Activated naive CD8-positive, alpha-beta T cell treated with anti-CD3 and anti-CD28 coated beads, Interleukin-2, amount 50 U/mL, for 24 hours (primary cell): ENCODE measurements around the gene NUMB.
A peak's percentile ranks its signal among the peaks of the same experiment; 100 is the strongest.

Source experiments
- ATAC-seq: fragments of 150-1000 bp; cut with Tn5 transposase; one replicate; pipeline ENCODE4 v1.10.0; 2021
- DNase-seq: peaks from one replicate; pipeline ENCODE4 v3.0.0; 2021
- H3K27ac Mint-ChIP-seq: one replicate; pipeline ENCODE4 v1.8.0; 2021; ENCODE audit warnings: mild to moderate bottlenecking, mixed read lengths
- H3K27me3 Mint-ChIP-seq: one replicate; pipeline ENCODE4 v1.8.0; 2021; ENCODE audit warnings: mixed read lengths
- H3K36me3 Mint-ChIP-seq: one replicate; pipeline ENCODE4 v1.8.0; 2021; ENCODE audit warnings: low read depth, mixed read lengths
- H3K4me1 Mint-ChIP-seq: one replicate; pipeline ENCODE4 v1.8.0; 2021; ENCODE audit warnings: mixed read lengths
- H3K4me3 Mint-ChIP-seq: one replicate; pipeline ENCODE4 v1.8.0; 2021; ENCODE audit warnings: mild to moderate bottlenecking, moderate library complexity, mixed read lengths
- H3K9me3 Mint-ChIP-seq: one replicate; pipeline ENCODE4 v1.8.0; 2021; ENCODE audit warnings: mixed read lengths

The NUMB gene

GRCh38 chr14:73458183-73458976 lies at the start of gene NUMB:
TSS of gene NUMB (minus strand) at chr14:73458546. CDS start at chr14:73355751, 102,795 bp downstream.
- peak; percentile 93 for DNase-seq
- H3K36me3 Mint-ChIP-seq: peaks cover 2% of the 10 kb centered on the region
- H3K27ac Mint-ChIP-seq: peak within 1 kb of the TSS; percentile 97
- peaks cover 2% of the 10 kb centered on the region for H3K27me3 Mint-ChIP-seq
- H3K9me3 Mint-ChIP-seq: no peaks in the 10 kb centered on the region
- H3K4me3 Mint-ChIP-seq: peak within 1 kb of the TSS; percentile 99
- peak; percentile 99 for ATAC-seq
- peaks cover 66% of the 10 kb centered on the region for H3K4me1 Mint-ChIP-seq

- H3K27ac Mint-ChIP-seq: no peak overlapping the region
- ATAC-seq: peak; percentile 36
Observed at GRCh38 chr14:73503648-73504047, 45.3 kb upstream of the NUMB start.

GRCh38 chr14:73502017-73502619 lies 43.8 kb upstream of the NUMB start:
- H3K4me3 Mint-ChIP-seq: no peak overlapping the region
- H3K27ac Mint-ChIP-seq: no peak overlapping the region

More at GRCh38 chr14:73503648-73504047, 45.3 kb upstream of the NUMB start:
- H3K4me3 Mint-ChIP-seq: no peak overlapping the region
- no peaks in the 10 kb centered on the region for H3K9me3 Mint-ChIP-seq
- peaks cover 2% of the 10 kb centered on the region for H3K4me1 Mint-ChIP-seq
- DNase-seq: no peak
- peaks cover 16% of the 10 kb centered on the region for H3K36me3 Mint-ChIP-seq
- H3K27me3 Mint-ChIP-seq: no peaks in the 10 kb centered on the region

GRCh38 chr14:73500360-73500759 lies 42.0 kb upstream of the NUMB start:
- peaks cover 16% of the 10 kb centered on the region for H3K36me3 Mint-ChIP-seq
- ATAC-seq: no peak

More at GRCh38 chr14:73502017-73502619, 43.8 kb upstream of the NUMB start:
- ATAC-seq: no peak
- H3K4me1 Mint-ChIP-seq: peaks cover 2% of the 10 kb centered on the region
- H3K9me3 Mint-ChIP-seq: no peaks in the 10 kb centered on the region
- no peak for DNase-seq
- peaks cover 16% of the 10 kb centered on the region for H3K36me3 Mint-ChIP-seq
- H3K27me3 Mint-ChIP-seq: no peaks in the 10 kb centered on the region

GRCh38 chr14:73494593-73494992 lies 36.2 kb upstream of the NUMB start:
- no peaks in the 10 kb centered on the region for H3K9me3 Mint-ChIP-seq
- no peak for DNase-seq
- peaks cover 40% of the 10 kb centered on the region for H3K36me3 Mint-ChIP-seq
- H3K4me1 Mint-ChIP-seq: peaks cover 38% of the 10 kb centered on the region
- peaks cover 1% of the 10 kb centered on the region for H3K27me3 Mint-ChIP-seq
- no peak for ATAC-seq
- H3K4me3 Mint-ChIP-seq: no peak overlapping the region
- H3K27ac Mint-ChIP-seq: no peak overlapping the region

More at GRCh38 chr14:73500360-73500759, 42.0 kb upstream of the NUMB start:
- no peak overlapping the region for H3K4me3 Mint-ChIP-seq
- no peaks in the 10 kb centered on the region for H3K9me3 Mint-ChIP-seq
- H3K27ac Mint-ChIP-seq: no peak overlapping the region
- peaks cover 5% of the 10 kb centered on the region for H3K4me1 Mint-ChIP-seq
- no peak for DNase-seq
- no peaks in the 10 kb centered on the region for H3K27me3 Mint-ChIP-seq

GRCh38 chr14:73492670-73493069 lies 34.3 kb upstream of the NUMB start:
- Mint-ChIP-seq H3K36me3 (peaks cover 33% of the 10 kb centered on the region), H3K9me3 (no peaks in the 10 kb centered on the region), H3K4me3 (peak overlapping the region; percentile 84), H3K27me3 (peaks cover 3% of the 10 kb centered on the region), H3K27ac (no peak overlapping the region), H3K4me1 (peaks cover 40% of the 10 kb centered on the region)
- no peak for DNase-seq
- ATAC-seq: no peak

GRCh38 chr14:73492043-73492552 lies 33.8 kb upstream of the NUMB start:
- DNase-seq (no peak), ATAC-seq (no peak)
- Mint-ChIP-seq H3K27me3 (peaks cover 3% of the 10 kb centered on the region), H3K4me1 (peaks cover 40% of the 10 kb centered on the region), H3K4me3 (peak overlapping the region; percentile 84), H3K9me3 (no peaks in the 10 kb centered on the region), H3K36me3 (peaks cover 33% of the 10 kb centered on the region), H3K27ac (no peak overlapping the region)

- peak overlapping the region; percentile 78 for H3K27ac Mint-ChIP-seq
- H3K4me1 Mint-ChIP-seq: peaks cover 40% of the 10 kb centered on the region
- peaks cover 33% of the 10 kb centered on the region for H3K36me3 Mint-ChIP-seq
Observed at GRCh38 chr14:73491256-73492042, 33.1 kb upstream of the NUMB start.

GRCh38 chr14:73489481-73490175 lies 31.3 kb upstream of the NUMB start:
- Mint-ChIP-seq H3K36me3 (peaks cover 27% of the 10 kb centered on the region), H3K4me1 (peaks cover 34% of the 10 kb centered on the region), H3K9me3 (no peaks in the 10 kb centered on the region), H3K4me3 (peak overlapping the region; percentile 48), H3K27ac (no peak overlapping the region), H3K27me3 (peaks cover 5% of the 10 kb centered on the region)
- ATAC-seq (no peak), DNase-seq (no peak)

More at GRCh38 chr14:73491256-73492042, 33.1 kb upstream of the NUMB start:
- ATAC-seq (peak; percentile 82), DNase-seq (peak; percentile 73)
- Mint-ChIP-seq H3K27me3 (peaks cover 5% of the 10 kb centered on the region), H3K4me3 (peak overlapping the region; percentile 84), H3K9me3 (no peaks in the 10 kb centered on the region)

GRCh38 chr14:73478684-73479083 lies 20.3 kb upstream of the NUMB start:
- DNase-seq (no peak), ATAC-seq (no peak)
- H3K4me3 Mint-ChIP-seq: no peak overlapping the region
- no peak overlapping the region for H3K27ac Mint-ChIP-seq
- no peaks in the 10 kb centered on the region for H3K27me3 Mint-ChIP-seq
- H3K4me1 Mint-ChIP-seq: peaks cover 7% of the 10 kb centered on the region
- H3K9me3 Mint-ChIP-seq: no peaks in the 10 kb centered on the region
- no peaks in the 10 kb centered on the region for H3K36me3 Mint-ChIP-seq

- H3K27ac Mint-ChIP-seq: no peak overlapping the region
- no peaks in the 10 kb centered on the region for H3K9me3 Mint-ChIP-seq
- peak; percentile 49 for ATAC-seq
- no peaks in the 10 kb centered on the region for H3K36me3 Mint-ChIP-seq
- H3K4me1 Mint-ChIP-seq: peaks cover 7% of the 10 kb centered on the region
- DNase-seq: no peak
- H3K4me3 Mint-ChIP-seq: no peak overlapping the region
- H3K27me3 Mint-ChIP-seq: no peaks in the 10 kb centered on the region
Observed at GRCh38 chr14:73477618-73478266, 19.4 kb upstream of the NUMB start.

GRCh38 chr14:73476451-73476931 lies 18.1 kb upstream of the NUMB start:
- Mint-ChIP-seq H3K27me3 (no peaks in the 10 kb centered on the region), H3K4me1 (peaks cover 7% of the 10 kb centered on the region)

GRCh38 chr14:73474952-73475351 lies 16.6 kb upstream of the NUMB start:
- DNase-seq (no peak), ATAC-seq (no peak)
- Mint-ChIP-seq H3K9me3 (no peaks in the 10 kb centered on the region), H3K27me3 (no peaks in the 10 kb centered on the region), H3K4me1 (peaks cover 7% of the 10 kb centered on the region), H3K27ac (no peak overlapping the region), H3K36me3 (no peaks in the 10 kb centered on the region), H3K4me3 (no peak overlapping the region)

More at GRCh38 chr14:73476451-73476931, 18.1 kb upstream of the NUMB start:
- DNase-seq (no peak), ATAC-seq (no peak)
- Mint-ChIP-seq H3K27ac (no peak overlapping the region), H3K36me3 (no peaks in the 10 kb centered on the region), H3K4me3 (no peak overlapping the region), H3K9me3 (no peaks in the 10 kb centered on the region)
